GM18868 (cell line): ENCODE measurements around the gene SLC16A7.
"Not testable (repeated sequence)": the region's sequence is repeated elsewhere in the genome, so short reads cannot be mapped to it uniquely, and the experiment has no call there.

Source experiments
- ATAC-seq: cut with Tn5 transposase; IDR thresholded peaks from one replicate; pipeline ENCODE4 v1.9.1; 2021; ENCODE audit warnings: mild to moderate bottlenecking, moderate library complexity; ENCODE audit not compliant: unreplicated experiment

SLC16A7 gene, protein sequence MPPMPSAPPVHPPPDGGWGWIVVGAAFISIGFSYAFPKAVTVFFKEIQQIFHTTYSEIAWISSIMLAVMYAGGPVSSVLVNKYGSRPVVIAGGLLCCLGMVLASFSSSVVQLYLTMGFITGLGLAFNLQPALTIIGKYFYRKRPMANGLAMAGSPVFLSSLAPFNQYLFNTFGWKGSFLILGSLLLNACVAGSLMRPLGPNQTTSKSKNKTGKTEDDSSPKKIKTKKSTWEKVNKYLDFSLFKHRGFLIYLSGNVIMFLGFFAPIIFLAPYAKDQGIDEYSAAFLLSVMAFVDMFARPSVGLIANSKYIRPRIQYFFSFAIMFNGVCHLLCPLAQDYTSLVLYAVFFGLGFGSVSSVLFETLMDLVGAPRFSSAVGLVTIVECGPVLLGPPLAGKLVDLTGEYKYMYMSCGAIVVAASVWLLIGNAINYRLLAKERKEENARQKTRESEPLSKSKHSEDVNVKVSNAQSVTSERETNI

GRCh38 chr12:59595883-59596540 is at the start of gene SLC16A7:
SLC16A7 (plus strand) TSS chr12:59596029; CDS start chr12:59704802, 108,773 bp downstream.
- ATAC-seq, result peak; percentile 62

- ATAC-seq, result no peak
Measured at GRCh38 chr12:59548930-59549329, 46.9 kb upstream of the SLC16A7 start.

GRCh38 chr12:59559696-59560095 is 36.1 kb upstream of the SLC16A7 start:
- ATAC-seq, result no peak

DNA sequence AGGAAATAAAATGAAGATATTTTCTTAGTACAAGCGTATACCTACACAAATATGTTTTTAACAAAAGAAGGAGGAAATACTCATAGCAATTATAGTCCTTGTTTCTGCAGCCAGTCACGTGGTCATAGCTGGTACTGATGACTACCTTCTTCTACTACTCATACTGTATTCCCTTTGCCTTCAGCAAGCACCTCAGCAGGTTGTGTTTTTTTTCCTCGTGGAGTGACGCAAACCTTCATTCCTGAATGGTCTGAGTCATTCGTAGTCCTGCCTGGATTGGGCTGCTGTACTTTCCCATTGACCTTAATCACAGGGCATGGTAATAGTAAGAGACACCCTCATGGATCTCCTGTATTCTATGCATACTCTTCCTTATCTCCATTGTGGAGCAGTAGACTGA is 25.7 kb upstream of the SLC16A7 start:
- no peak for ATAC-seq

DNA sequence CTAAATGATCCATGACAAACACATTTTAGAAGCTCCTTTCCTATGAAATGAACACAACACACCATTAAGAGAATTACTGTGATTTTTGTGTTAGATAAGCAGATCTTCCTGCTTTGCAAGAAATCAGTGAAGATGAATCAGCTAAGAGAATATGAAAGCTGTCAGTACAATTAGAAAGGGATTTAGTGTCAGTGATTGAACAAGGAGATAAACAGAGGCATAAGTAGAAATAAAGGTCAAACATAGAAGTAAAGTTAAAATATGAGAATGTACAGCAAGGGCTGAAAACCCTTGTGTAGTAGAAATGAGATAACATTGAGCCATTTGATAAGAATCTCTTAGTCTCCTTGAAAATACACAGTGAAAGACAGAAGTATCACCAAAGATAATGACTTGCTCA is 21.4 kb upstream of the SLC16A7 start:
- ATAC-seq, result no peak

DNA sequence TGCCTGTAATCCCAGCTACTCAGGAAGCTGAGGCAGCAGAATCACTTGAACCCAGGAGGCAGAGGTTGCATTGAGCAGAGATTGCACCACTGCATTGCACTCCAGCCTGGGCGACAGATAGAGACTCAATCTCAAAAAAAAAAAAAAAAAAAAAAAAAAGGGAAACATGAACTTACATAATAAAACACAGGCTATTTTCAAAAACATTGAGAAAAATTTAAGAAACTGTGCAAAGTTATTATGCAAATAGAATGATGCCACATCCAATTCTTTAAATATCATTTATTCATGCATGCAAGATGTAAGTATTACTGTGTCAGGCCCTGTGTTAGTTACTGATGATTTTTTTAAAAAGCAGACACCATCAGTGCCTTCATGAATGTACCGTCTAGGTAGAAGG is 20.0 kb upstream of the SLC16A7 start:
- ATAC-seq, result no peak

- ATAC-seq, result no peak
Measured at GRCh38 chr12:59578254-59578653, 17.6 kb upstream of the SLC16A7 start.

GRCh38 chr12:59579631-59580030 is 16.2 kb upstream of the SLC16A7 start:
- ATAC-seq, result no peak

GRCh38 chr12:59580050-59580449 is 15.8 kb upstream of the SLC16A7 start:
- no peak for ATAC-seq

DNA sequence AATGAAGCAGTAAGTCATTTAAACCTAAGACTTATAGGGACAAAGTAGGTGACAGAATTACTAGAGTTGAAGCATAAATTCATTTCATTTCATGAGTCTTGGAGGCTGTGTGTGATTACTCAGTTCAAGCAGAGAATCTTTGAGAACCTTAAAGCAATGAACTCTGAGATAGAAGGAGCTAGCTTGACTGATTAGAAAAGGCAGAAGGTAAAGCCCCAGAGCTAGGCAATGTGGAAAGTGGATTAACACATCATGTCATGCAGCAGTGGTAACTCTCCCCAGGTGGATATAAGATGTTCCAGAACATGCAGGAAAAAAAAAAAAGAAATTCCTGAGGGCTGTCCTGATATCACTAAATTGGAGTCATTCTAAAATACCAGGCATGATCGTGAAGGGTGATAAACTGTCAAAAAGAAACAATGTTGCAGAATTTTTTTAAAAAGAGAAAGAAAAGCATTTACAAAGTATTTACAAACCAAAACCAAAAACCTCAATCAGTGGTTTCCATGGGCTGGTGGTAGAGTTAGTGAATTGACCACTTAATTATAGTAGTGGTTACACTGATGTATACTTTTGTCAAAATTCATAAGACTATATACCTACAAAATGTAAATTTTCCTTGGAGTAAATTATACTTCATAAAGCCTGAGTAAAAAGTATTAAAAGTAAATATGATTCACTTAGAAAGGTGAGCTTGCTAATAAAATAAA is 12.7 kb upstream of the SLC16A7 start:
- ATAC-seq, result no peak

DNA sequence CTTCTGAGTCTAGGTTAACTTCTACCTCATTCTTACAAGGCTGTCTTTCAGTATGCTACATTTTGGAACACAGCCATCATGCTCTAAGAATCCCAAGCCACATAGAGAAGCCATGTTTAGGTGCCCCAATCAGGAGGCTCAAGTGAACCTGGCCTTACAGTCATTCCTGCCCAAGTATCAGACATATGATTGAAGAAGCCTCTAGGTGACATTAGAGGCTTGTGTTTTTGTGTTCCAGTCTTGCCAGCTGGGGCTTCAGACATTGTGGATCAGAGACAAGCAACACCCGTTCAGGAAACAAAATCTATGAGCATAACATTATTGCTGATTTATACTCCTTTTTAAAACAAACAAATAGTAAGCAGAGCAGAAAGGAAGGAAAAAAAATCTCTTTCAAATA is 8.1 kb upstream of the SLC16A7 start:
- ATAC-seq, result no peak

DNA sequence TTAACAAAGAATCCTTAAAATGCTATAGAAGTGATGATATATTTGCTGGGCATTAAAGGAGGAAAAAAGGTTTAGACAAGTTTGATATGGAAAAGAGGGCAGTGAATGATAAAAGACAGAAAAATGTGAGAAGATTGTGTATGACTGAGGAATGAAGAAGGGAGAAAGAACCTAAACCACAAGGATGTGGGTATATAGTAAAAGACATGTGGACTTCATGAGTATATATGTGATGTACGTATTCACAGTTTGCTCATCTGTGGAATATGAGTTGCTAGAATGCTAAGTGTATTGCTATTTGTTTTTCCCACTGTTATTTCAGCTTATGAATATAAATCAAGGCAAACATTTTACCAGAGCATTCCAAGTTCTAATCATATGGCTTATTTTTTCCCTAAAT is 2.1 kb upstream of the SLC16A7 start:
- no peak for ATAC-seq

DNA sequence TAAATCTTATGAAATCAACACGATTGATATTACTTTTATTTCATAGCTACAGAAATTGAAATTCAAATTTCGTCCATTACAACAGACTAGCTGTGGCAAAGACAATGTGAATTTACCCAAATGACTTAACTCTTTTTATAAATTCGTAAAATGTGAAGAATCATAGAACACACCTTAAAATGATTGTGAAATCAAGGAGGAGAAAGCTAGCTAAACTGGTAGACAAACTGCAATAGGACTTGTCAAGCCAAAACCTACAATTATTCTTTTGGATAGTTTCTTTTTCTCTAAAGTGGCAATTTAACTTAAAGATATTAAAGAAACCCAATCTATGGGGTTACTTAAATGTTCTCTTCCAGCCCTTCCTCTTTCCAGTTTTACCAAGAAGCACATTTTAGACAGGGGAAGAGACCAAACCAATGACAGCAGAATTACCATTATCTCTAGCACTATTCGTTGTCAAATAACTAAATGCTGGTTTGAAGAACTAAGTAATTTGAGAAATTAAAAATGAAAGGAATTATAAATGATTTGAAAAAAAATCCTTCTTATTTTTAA is 807 bp upstream of the SLC16A7 start:
- ATAC-seq, result no peak

DNA sequence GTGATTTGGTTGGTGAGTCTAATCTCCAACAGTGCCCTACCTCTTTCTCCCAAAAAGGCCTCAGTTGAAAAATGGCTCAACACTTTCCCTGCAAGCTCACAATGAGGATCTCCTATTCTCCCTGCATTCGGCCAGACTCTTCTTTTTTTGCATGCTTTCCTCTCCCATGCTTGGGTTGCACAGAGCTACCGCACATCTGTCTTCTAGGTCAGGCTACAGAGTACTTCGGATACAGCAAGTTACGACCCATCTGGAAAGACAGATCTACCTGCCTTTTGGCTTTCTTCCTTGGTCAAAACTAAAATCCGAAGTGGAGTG is 305 bp upstream of the SLC16A7 start:
- no peak for ATAC-seq

DNA sequence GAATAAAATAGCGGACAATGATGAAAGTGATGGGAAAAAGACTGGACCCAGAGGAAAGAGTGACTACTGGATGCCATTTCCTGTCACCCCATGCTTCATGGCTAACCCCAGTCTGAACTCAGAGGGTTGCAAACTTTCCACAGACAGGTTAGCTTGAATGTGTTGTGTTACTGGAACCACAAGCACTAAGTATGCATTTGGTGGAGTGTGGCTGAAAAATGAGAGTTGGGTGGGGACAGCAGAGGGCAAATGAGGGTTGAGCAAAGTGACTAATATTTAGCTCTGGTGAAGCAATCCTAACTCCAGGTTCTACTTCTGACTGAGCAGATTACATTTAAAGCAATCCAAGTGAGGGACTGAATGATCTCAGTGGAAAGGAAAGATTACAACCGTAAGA is 1.6 kb downstream of the SLC16A7 start:
- ATAC-seq, result peak; percentile 53

- no peak for ATAC-seq
Measured at GRCh38 chr12:59600171-59600570, 4.3 kb downstream of the SLC16A7 start.

- ATAC-seq, result peak; percentile 56
Measured at GRCh38 chr12:59603754-59604153, 7.9 kb downstream of the SLC16A7 start.

DNA sequence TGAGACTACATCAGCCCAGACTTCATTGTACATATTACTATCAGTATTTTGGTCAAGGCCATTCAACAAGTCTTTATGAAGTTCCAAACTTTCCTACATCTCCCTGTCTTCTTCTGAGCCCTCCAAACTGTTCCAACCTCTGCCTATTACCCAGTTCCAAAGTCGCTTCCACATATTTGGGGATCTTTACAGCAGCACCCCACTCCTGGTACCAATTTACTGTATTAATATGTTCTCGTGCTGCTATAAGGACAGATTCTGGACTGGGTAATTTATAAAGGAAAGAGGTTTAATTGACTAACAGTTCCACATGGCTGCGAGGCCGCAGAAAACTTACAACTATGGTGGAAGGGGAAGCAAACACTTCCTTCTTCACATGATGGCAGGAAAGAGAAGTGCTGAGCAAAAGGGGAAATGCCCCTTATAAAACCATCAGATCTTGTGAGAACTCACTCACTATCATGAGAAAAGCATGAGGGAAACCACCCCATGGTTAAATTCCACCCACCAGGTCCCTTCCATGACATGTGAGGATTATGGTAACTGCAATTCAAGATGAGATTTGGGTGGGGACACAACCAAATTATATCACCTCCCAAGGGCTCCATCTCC is 17.1 kb downstream of the SLC16A7 start:
- ATAC-seq, result not testable (repeated sequence)

DNA sequence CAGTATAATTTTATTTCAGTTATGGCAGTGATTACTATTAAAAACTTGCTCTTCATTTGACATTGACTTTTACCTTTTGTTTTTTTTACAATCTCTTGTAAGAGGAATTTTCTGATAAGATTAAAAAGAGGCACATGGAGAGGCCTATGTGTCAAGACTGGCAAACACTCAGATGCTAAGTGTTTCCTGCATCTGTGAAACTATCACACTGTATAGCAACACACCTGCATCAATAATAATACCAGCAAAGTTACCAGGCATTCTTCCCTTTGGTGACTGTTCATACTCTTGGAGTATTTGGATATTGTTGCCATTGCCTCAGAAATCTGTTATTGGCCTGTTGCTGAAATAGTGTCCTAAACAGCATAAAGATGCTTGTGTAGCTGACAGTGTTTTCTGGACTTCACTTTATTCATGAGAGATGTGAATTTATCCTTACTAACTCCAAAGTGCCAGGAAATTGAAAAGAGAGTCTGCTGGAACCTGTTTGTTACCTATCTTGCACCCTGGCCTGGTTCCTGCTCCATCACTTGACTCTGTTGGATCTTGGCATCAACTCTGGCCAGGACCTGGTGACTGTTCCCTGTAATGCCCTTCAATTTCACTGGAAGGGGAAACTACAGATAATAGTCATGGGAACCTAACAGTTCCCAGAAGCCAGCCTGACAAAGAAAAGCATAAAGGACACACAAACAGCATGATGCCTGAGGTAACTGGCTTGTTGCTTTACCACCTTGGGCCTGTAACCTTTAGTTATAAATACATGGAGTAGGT is 19.8 kb downstream of the SLC16A7 start:
- no peak for ATAC-seq
